H1 (cell line): ENCODE results near the gene TPRN. TPM values are rescaled to one million over a fixed set of nuclear protein-coding genes. Genes with fewer than 3 reads are reported as not detected.

Source experiments
- CHD1 ChIP-seq: IDR thresholded peaks from 2 replicates; pipeline ENCODE4 v1.6.1; 2012; ENCODE audit warnings: low read depth, low read length, improper control_type of control experiment
- CHD2 ChIP-seq: IDR thresholded peaks from 2 replicates; pipeline ENCODE4 v1.6.1; 2012; ENCODE audit warnings: low read length, improper control_type of control experiment
- CHD7 ChIP-seq: fragments of 300-600 bp; sonication (generic); IDR thresholded peaks from 2 replicates; pipeline ENCODE4 v1.7.1; 2012; ENCODE audit warnings: low read length, moderate library complexity, mild to moderate bottlenecking, inconsistent platforms; ENCODE audit not compliant: insufficient replicate concordance
- FOSL1 ChIP-seq: IDR thresholded peaks from 2 replicates; pipeline ENCODE4 v1.6.1; 2011; ENCODE audit warnings: mild to moderate bottlenecking, low read depth, low read length, moderate library complexity; ENCODE audit not compliant: insufficient read depth
- GTF2F1 ChIP-seq: IDR thresholded peaks from 2 replicates; pipeline ENCODE4 v1.6.1; 2012; ENCODE audit warnings: low read depth, low read length, improper control_type of control experiment, borderline replicate concordance
- SIX5 ChIP-seq: IDR thresholded peaks from 2 replicates; pipeline ENCODE4 v1.6.1; 2011; ENCODE audit warnings: mild to moderate bottlenecking, low read depth, low read length
- SP1 ChIP-seq: IDR thresholded peaks from 2 replicates; pipeline ENCODE4 v1.6.1; 2011; ENCODE audit warnings: low read depth, low read length
- SRF ChIP-seq: IDR thresholded peaks from 2 replicates; pipeline ENCODE4 v1.6.1; 2011; ENCODE audit warnings: mild to moderate bottlenecking, low read depth, low read length, moderate library complexity
- TAF7 ChIP-seq: optimal IDR thresholded peaks from 2 replicates; pipeline ENCODE3; 2011; ENCODE audit warnings: low read depth, mild to moderate bottlenecking, inconsistent platforms, low read length, moderate library complexity, borderline replicate concordance
- ZNF274 ChIP-seq: IDR thresholded peaks from 2 replicates; pipeline ENCODE4 v1.7.0; 2012; ENCODE audit warnings: low read length, borderline replicate concordance; ENCODE audit errors: extremely low read depth
- polyA plus RNA-seq, 7 experiments: library from polyadenylated mRNA; depleted of rRNA in 3 of 7; stranded (reverse) in 5 of 7; unstranded in 2 of 7; fragments of >200 nt in 5 of 7; fragments of 200-250 nt in 2 of 7; gene quantifications; 1 replicate in 5 of 7; 2 replicates in 1 of 7; 4 replicates in 1 of 7; pipeline versions ENCODE4 v1.2.1 to v1.2.3, GENCODE V29; 2011 to 2013; ENCODE audit warnings: missing spikeins in 2 of 7, mixed read lengths in 2 of 7
- total RNA-seq: library from RNA; stranded (reverse); fragmentation: NEBNext Ultra II Directional; extraction: Animal tissue kit (Norgen Biotek cat#: 25700); gene quantifications from 2 replicates; pipeline ENCODE4 v1.2.1, GENCODE V29; 2021

TPRN gene
- total and polyA plus RNA-seq, 2 of the 8 experiments (the other 6 are each of a cell fraction or from before 2014, with no cell fraction given), result 9.7 to 23.2 TPM

- TF ChIP-seq CHD7, result no peak
- TF ChIP-seq ZNF274, result no peak
- TF ChIP-seq SP1, result peak; percentile 96
- peak; percentile 74; the same call in 1 of the 2 replicates for TF ChIP-seq GTF2F1
- no peak for TF ChIP-seq SIX5
- TF ChIP-seq TAF7, result peak; percentile 97
- no peak for TF ChIP-seq FOSL1
- peak; percentile 83 for TF ChIP-seq CHD2
- TF ChIP-seq SRF, result no peak
- TF ChIP-seq CHD1, result no peak
These were observed at the start of gene TPRN (continued) for GRCh38 chr9:137200311-137201204.
